HG03575 (cell line): ENCODE data around the gene HS3ST6.
"Not testable (repeated sequence)": the region's sequence is repeated elsewhere in the genome, so short reads cannot be mapped to it uniquely, and the experiment has no call there.

ENCODE experiments used
- ATAC-seq: cut with Tn5 transposase; IDR thresholded peaks from one replicate; pipeline ENCODE4 v1.9.1; 2021; ENCODE audit not compliant: unreplicated experiment, insufficient number of reproducible peaks, low FRiP score; ENCODE audit errors: extremely low read depth

Gene HS3ST6

GRCh38 chr16:1918351-1919326 is at the start of gene HS3ST6:
HS3ST6 (minus strand) TSS chr16:1918415; CDS start chr16:1918323, 92 bp downstream.
- ATAC-seq, result no peak

GRCh38 chr16:1966460-1966859 is 48.2 kb upstream of the HS3ST6 start, which contains the start of gene RNF151:
RNF151 (plus strand) TSS chr16:1966856; CDS start chr16:1966882, 26 bp downstream.
- no peak for ATAC-seq

DNA sequence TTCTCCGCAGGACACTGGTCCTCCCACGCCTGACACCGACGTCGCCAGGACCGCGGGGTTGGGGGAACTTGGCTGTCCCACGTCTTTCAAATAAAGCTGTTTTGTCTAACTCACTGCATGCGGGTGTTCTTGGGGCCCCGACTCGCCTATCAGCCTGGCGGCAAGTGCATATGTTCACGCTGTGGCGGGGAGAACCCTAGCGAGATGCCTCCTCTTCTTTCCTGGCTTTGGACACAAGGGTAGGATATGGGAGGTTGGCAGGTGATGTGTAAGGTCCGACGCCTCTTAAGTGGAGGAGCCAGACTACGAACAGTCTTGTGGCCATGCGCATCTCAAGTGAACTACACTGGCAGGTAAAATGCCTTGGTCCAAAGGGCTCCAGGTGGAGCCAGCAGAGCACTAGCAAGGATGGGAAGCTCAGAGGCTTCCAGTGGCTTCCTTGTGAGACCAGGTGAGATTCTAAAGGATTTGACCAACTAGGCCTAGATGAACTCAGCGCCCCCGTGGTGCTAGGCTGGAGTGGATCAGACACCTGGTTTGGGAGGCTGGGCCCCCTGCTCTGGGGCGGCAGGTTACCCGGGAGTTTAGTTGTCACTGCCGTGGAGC is 47.3 kb upstream of the HS3ST6 start:
- ATAC-seq, result no peak

GRCh38 chr16:1964506-1965395 is 46.5 kb upstream of the HS3ST6 start, which contains the start of gene RPS2:
RPS2 (minus strand) TSS chr16:1964826; CDS start chr16:1964625, 201 bp downstream.
- no peak for ATAC-seq

DNA sequence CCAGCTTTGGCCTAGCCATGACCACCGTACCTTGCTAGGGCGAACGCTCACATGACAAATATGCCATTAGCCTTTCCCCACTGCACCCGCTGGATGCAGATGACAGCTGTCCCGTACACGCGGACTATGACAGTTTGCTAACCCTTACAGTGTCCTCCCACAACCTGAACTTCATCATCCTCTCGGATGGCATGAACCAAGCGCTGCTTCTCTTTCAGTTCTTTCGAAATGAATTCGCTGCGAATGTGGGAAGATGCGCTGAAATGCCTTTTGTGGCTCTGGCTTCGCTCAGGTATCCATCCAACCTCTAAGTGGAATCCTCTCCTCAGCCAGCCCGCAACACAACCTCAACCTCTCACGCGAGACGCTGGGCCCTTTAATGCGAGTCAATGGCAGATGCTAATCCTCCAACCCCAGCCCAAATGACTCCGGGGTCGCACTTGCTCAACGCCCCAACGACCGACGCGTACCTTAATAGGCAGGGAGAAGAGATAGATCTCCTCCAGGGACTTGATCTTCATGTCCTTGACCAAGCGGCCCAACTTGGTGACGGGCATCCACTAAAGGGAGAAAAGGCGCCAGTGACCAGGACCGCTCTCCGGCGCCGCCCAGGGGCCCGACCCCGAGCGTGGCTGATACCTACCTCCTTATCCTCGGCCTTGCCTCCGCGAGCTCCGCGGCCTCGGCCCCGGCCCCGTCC is 45.7 kb upstream of the HS3ST6 start:
- ATAC-seq, result no peak

DNA sequence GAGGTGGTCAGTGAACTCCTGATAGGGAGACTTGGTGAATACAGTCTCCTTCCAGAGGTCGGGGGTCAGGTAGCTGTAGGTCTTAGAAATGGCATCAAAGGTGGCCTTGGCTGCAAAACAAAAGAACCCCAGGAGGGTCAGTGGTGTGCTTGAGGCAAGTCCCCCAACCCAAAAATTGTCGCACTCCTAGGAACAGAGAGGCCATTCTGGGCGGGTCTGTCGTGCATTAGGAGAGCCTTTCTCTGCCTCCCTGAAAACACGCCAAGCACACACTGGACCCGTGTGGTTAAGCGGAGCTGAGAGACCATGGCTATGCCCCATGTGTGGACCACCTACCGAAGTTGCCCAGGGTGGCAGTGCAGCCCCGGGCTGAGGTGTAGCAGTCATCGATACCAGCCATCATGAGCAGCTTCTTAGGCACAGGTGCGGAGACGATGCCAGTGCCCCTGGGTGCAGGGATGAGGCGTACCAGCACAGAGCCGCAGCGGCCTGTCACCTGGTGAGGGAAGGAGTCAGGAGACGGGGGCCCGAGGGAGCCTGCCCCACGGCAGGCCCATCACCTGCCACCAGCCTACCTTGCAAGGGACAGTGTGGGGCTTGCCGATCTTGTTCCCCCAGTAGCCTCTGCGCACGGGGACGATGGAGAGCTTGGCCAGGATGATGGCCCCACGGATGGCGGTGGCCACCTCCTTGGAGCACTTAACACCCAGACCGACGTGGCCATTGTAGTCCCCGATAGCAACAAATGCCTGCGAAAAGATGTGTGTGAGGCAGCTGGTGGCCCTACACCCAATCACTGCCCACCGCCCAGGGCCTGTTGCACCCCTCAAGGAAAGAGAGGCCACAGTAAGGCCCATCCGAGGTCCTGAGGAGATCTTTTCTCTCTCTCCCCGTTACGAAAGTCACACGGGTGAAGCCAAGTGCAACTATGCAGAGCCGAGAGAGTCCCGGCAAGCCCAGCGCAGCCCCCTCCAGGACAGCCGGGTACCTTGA is 44.2 kb upstream of the HS3ST6 start:
- not testable (repeated sequence) for ATAC-seq

GRCh38 chr16:1961651-1962067 is 43.4 kb upstream of the HS3ST6 start:
- ATAC-seq, result no peak

DNA sequence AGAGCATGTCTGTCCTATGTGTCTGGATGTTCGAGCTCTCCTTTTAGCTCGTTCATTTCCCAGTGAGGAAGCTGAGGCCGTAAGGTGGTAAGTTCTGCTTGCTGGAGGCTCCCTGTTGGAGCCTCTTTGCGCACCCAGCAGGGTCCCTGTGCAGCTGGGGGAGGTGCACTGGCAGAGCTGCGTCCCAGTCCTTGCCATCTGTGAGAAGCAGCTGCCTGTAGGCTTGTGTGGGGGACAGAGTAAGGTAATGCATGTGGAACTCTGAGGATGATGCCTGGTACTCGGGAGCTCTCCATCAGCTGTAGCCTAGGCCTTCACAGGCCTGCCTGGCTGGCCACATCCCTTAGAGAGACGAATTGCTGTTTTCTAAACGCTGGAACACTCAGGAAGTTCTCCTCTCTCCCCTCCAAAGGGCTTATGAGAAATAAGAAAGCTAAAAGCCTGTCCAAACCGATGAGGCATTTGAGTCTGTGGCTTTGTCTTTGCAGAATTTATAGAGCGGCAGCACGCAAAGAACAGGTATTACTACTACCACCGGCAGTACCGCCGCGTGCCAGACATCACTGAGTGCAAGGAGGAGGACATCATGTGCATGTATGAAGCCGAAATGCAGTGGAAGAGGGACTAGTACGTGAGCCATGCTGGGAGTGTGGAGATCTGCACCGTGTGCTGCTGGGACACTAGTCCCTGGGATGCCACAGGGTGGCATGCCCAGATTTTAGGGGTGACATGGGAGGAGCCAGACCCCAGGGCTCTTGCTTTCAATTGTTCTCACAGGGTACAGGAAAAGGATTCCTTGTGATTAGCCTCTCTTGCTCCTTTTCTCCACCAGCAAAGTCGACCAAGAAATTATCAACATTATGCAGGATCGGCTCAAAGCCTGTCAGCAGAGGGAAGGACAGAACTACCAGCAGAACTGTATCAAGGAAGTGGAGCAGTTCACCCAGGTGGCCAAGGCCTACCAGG is 42.7 kb upstream of the HS3ST6 start:
- ATAC-seq, result no peak

GRCh38 chr16:1959269-1960039 is 41.2 kb upstream of the HS3ST6 start, which contains the start of gene NDUFB10:
NDUFB10 (plus strand) TSS chr16:1959538; CDS start chr16:1959625, 87 bp downstream.
- ATAC-seq, result no peak

DNA sequence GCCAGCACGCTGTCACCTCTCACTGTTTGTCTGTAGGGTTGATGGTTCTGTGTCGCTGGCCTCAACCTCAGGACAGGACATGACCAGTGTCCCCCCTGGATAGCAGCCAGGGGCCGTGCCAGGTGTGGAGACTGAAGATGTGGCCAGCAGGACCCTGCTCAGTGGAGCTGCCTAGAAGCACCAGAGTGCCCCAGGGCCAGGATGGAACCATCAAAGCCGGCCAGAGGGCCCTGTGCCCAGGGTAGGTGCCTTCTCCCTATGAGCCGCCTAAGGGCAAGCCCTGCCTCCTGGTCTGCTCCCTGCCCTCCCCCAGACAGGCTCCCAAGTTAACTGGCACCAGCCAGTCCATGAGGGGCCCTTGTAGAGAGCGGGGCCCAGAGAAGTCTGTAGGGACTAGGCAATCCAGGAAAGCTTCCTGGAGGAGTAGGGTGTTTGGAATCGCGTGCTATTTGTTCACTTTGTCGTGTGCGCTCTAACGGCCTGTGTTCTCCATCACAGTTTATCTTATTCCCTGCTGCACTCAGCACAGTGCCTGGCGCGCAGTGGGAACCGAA is 40.6 kb upstream of the HS3ST6 start:
- ATAC-seq, result no peak

- not testable (repeated sequence) for ATAC-seq
Observed at GRCh38 chr16:1958143-1958491, 39.9 kb upstream of the HS3ST6 start.

DNA sequence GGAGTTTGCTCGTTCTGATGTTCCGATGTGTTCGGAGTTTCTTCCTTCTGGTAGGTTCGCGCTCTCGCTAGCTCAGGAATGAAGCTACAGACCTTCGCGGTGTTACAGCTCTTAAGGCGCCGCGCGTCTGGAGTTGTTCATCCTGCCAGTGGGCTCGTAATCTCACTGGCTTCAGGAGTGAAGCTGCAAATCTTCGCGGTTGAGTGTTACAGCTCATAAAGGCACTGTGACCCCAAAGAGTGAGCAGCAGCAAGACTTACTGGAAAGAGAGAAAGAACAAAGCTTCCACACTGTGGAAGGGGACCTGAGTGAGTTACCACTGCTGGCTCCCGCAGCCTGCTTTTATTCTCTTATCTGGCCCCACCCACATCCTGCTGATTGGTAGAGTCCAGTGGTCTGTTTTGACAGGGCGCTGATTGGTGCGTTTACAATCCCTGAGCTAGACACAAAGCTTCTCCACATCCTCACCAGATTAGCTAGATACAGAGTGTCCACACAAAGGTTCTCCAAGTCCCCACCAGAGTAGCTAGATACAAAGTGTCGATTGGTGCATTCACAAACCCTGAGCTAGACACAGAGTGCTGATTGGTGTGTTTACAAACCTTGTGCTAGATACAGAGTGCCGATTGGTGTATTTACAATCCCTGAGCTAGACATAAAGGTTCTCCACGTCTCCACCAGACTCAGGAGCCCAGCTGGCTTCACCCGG is 39.4 kb upstream of the HS3ST6 start:
- ATAC-seq, result not testable (repeated sequence)

DNA sequence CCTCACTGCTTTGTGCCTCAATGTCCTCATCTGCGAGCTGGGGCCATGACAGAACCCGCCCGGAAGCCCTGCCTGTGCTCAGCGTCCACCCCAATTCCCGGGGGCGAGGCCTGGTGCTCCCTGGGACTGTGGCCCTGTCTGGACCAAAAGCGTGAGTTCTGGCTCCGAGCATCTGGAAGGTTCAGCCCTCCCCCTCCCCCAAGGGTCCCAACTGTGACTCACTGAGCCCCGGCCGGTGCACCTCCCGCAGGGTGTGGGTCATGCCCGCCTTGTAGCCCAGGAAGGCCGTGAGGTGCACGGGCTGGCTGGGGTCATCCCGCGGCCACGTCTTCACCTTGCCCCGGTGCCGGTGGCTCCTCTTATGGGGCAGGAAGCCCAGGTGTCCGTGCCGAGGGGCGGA is 35.5 kb upstream of the HS3ST6 start:
- ATAC-seq, result no peak

- ATAC-seq, result no peak
Observed at GRCh38 chr16:1950559-1950958, 32.3 kb upstream of the HS3ST6 start.

DNA sequence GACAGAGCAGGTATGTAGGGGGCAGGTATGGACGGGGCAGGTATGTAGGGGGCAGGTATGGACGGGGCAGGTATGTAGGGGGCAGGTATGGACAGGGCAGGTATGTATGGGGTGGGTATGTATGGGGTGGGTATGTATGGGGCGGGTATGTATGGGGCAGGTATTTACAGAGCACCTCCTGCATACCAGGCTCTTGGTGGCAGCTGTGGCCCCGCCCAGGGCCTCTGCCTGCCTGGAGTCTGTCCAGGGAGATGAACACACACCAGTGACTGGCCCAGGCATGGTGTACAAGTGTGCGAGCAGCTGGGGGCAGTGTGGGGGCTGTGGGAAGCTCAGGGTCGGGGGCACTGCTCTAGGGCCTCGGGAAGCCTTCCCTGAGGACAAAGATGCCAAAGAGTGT is 31.8 kb upstream of the HS3ST6 start:
- ATAC-seq, result no peak
